NCI-H82 treated with DMSO at 0.1 percent for 48 hours (cell line): Measurements from ENCODE around the gene RNU2-1.
"Not testable (repeated sequence)": the region's sequence is repeated elsewhere in the genome, so short reads cannot be mapped to it uniquely, and the experiment has no call there.

Source experiments
- DNase-seq: peaks from one replicate; lab custom pipeline; 2025; ENCODE audit not compliant: unreplicated experiment; lab: John Stamatoyannopoulos, UW

Gene RNU2-1

DNA sequence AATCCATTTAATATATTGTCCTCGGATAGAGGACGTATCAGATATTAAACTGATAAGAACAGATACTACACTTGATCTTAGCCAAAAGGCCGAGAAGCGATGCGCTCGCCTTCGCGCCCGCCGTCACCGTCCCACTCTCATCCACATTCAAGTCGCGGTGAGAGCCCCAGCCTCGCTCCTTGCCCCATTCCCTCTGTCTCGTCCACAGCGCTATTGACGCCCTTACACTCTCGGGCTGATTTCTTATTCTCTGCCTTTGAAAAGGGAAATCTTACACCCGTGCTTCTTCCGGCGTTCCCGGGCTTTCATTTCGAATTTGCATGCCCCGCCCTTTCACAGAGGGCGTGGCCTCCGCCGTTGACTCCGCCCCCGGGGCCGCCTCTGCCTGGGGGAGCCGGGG lies at the start of gene RNU2-1:
RNU2-1 (minus strand) TSS at position 101 of the 400 bp plus-strand sequence.
- DNase-seq, result not testable (repeated sequence)

DNA sequence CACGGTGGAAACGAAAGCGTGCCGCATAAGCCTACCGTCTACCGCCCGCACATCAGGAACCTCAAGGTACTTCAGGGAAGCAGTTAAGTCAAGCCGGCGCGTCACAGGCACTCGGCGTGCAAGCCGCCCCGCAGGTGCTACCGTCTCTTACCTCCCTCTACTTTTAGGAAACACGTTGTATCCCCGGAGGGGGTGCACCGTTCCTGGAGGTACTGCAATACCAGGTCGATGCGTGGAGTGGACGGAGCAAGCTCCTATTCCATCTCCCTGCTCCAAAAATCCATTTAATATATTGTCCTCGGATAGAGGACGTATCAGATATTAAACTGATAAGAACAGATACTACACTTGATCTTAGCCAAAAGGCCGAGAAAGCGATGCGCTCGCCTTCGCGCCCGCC lies 39.1 kb upstream of the RNU2-1 start:
- DNase-seq, result not testable (repeated sequence)

DNA sequence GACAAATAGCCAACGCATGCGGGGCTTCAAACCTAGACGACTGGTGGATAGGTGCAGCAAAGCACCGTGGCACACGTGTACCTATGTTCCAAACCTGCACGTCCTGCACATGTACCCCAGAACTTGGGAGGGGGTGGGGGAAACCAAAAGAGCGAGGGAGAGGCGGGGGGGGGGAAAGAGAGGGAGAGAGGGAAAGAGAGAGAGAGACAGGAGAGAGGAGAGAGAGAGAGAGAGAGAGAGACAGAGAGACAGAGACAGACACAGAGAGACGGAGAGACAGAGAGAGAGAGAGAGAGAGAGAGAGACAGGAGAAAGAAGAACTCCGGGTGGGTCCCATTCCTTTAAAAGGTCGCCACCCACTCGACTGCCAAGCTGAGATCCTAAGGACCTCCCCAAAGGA lies 38.7 kb upstream of the RNU2-1 start:
- DNase-seq, result not testable (repeated sequence)

DNA sequence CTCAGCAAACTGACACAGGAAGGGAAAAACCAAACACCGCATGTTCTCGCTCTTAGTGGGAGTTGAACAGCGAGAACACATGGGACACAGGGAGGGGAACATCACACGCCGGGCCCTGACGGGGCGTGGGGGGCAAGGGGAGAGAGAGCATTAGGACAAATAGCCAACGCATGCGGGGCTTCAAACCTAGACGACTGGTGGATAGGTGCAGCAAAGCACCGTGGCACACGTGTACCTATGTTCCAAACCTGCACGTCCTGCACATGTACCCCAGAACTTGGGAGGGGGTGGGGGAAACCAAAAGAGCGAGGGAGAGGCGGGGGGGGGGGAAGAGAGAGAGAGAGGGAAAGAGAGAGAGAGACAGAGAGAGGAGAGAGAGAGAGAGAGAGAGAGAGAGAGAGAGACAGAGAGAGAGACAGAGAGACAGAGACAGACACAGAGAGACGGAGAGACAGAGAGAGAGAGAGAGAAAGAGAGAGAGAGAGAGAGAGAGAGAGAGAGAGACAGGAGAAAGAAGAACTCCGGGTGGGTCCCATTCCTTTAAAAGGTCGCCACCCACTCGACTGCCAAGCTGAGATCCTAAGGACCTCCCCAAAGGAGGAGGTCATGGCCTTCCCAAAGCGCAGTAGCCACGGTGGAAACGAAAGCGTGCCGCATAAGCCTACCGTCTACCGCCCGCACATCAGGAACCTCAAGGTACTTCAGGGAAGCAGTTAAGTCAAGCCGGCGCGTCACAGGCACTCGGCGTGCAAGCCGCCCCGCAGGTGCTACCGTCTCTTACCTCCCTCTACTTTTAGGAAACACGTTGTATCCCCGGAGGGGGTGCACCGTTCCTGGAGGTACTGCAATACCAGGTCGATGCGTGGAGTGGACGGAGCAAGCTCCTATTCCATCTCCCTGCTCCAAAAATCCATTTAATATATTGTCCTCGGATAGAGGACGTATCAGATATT lies 37.1 kb upstream of the RNU2-1 start:
- not testable (repeated sequence) for DNase-seq

DNA sequence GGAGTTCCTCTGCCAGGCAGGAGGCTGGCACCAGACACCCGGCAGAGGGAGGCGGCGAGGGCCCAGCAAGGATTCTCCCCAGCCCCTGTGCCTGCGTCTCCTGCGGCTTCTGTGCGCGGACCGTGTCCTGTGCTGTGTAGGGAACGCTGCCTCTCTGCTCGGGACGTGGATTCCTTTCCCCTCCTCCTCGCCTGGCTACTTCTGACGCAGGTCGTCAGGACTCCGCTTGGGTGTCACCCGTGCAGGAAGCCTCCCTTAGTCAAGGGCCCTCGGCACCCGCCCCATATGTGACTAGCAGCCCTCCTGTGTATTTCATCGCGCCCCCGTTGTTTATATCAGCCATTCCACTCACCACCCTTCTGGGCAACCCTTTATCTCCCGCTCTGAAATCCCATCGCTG lies 12.7 kb upstream of the RNU2-1 start:
- DNase-seq, result not testable (repeated sequence)

DNA sequence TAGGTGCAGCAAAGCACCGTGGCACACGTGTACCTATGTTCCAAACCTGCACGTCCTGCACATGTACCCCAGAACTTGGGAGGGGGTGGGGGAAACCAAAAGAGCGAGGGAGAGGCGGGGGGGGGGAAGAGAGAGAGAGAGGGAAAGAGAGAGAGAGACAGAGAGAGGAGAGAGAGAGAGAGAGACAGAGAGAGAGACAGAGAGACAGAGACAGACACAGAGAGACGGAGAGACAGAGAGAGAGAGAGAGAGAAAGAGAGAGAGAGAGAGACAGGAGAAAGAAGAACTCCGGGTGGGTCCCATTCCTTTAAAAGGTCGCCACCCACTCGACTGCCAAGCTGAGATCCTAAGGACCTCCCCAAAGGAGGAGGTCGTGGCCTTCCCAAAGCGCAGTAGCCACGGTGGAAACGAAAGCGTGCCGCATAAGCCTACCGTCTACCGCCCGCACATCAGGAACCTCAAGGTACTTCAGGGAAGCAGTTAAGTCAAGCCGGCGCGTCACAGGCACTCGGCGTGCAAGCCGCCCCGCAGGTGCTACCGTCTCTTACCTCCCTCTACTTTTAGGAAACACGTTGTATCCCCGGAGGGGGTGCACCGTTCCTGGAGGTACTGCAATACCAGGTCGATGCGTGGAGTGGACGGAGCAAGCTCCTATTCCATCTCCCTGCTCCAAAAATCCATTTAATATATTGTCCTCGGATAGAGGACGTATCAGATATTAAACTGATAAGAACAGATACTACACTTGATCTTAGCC lies 7.0 kb upstream of the RNU2-1 start:
- not testable (repeated sequence) for DNase-seq

DNA sequence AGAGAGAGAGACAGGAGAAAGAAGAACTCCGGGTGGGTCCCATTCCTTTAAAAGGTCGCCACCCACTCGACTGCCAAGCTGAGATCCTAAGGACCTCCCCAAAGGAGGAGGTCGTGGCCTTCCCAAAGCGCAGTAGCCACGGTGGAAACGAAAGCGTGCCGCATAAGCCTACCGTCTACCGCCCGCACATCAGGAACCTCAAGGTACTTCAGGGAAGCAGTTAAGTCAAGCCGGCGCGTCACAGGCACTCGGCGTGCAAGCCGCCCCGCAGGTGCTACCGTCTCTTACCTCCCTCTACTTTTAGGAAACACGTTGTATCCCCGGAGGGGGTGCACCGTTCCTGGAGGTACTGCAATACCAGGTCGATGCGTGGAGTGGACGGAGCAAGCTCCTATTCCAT lies 5.8 kb upstream of the RNU2-1 start:
- not testable (repeated sequence) for DNase-seq

DNA sequence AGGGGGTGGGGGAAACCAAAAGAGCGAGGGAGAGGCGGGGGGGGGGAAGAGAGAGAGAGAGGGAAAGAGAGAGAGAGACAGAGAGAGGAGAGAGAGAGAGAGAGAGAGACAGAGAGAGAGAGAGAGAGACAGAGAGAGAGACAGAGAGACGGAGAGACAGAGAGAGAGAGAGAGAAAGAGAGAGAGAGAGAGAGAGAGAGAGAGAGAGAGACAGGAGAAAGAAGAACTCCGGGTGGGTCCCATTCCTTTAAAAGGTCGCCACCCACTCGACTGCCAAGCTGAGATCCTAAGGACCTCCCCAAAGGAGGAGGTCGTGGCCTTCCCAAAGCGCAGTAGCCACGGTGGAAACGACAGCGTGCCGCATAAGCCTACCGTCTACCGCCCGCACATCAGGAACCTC lies 514 bp downstream of the RNU2-1 start:
- not testable (repeated sequence) for DNase-seq

DNA sequence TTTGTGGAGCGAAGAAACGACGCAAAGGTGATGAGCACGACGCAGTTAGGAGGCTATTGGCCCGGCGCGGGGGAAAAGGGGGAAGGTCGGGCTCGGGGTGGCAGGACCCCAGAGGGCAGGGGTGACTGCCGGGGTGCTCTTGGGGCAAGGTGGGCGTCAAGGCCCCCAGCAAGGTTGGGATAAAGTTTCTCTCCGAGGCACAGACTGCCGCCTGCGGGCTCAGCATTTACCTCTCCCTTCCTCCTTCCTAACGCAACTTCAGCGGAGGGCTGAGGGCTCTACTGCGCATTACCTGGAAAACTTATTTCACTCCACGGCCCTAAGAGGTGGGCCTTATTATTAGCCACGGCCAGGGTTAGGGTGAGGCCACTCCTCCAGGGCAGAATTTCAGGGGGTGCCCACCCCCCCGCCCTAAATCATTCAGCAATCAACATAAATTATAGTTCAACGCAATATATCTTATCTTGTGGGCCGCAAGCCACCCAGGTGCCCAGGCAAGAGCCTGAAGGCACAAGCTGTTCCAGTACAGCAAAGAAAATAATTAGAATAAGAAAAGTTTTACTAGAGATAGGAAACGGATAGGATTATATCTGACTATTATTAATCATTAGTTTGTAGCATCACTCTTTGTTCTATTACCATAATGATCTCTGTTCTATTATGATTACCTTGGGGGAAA lies 1.6 kb downstream of the RNU2-1 start:
- DNase-seq, result not testable (repeated sequence)

DNA sequence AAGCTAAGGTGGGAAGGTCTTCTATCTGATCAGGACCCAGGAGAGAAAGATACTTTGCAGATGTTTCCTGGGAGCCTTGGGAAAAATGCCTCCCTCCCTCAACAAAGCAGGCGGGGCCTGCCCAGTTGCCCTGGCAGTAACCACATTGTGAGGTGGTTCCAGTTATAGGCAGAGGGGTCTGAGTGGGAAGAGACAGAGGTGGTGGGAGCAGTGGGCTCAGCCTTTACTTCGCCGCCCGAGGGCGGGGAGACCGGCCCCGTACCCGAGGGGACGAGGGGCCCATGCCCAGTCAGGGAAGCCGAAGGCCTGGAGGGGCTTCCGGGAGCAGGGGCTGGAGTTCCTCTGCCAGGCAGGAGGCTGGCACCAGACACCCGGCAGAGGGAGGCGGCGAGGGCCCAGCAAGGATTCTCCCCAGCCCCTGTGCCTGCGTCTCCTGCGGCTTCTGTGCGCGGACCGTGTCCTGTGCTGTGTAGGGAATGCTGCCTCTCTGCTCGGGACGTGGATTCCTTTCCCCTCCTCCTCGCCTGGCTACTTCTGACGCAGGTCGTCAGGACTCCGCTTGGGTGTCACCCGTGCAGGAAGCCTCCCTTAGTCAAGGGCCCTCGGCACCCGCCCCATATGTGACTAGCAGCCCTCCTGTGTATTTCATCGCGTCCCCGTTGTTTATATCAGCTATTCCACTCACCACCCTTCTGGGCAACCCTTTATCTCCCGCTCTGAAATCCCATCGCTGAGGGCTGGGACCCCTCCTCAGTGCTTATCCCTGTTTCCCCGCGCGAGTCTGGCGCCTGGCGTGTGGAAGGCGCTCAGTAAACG lies 2.4 kb downstream of the RNU2-1 start:
- not testable (repeated sequence) for DNase-seq

DNA sequence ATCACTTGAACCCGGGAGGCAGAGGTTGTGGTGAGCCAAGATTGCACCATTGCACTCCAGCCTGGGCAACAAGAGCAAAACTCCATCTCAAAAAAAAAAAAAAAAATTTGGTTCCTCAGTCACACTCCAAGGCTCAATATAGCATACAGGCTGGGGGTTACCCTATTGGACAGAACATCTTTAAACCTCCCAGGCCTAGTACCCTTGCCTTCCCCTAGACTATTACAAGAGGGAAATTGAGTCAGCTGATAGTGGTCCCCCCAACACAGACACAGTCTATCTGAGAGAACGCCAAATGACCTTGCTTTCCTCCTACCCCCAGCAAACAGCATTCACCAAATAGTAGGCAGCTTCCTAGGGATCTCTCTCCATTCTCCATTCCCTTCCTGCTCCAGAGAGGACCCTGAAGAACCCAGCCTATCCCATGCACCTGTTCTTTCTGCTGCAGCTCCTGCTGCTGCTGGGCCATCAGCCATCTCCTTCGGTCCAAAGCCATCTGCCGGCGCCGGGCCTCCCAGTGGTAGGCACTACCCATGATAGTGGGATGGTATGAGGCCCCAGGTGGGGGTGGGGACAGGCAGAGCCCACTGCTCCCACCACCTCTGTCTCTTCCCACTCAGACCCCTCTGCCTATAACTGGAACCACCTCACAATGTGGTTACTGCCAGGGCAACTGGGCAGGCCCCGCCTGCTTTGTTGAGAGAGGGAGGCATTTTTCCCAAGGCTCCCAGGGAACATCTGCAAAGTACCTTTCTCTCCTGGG lies 5.6 kb downstream of the RNU2-1 start, which contains the start of gene CCDC200:
CCDC200 (minus strand) TSS at position 604 of the 763 bp plus-strand sequence; CDS start at position 535, 69 bp downstream.
- DNase-seq, result not testable (repeated sequence)

DNA sequence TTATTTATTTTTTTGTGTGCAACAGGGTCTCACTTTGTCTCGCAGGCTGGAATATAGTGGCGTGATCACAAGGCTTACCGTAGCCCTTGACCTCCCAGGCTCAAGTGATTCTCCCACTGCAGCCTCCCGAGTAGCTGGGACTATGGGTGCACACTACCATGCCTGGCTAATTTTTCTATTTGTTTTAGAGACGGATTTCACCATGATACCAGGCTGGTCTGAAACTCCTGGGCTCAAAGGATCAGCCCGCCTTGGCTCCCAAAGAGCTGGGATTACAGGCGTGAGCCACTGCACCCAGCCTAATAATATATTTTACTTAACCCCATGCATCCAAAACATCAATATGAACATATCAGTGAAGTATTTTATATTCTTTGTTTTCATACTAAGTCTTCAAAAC lies 7.4 kb downstream of the RNU2-1 start:
- no peak for DNase-seq

DNA sequence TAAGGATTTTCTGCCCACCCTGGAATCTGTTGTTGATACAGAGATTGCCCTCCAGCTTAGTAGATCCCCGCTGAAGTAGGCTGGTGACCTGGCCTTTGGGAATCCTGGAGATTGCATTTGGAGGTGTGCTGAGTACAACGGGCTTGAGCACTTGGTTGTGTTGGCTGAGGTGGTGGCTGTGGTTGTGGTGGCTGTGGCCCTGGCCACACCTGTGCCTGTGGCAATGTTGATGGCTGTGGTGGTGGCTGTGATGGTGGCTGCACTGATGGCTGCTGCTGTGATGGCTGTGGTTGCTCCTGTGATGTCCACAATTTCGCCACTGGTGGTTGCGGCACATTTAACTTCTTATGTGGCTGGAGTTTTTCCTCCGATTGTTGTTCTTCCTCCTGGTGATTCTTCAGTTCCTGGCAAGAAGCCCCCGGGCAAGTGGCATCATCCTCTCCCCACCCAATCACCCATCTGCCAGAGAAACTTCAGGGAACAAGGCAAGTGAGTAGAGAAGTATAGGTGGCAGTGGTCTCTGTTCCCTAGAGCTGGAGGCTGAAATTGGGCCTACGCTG lies 9.6 kb downstream of the RNU2-1 start:
- no peak for DNase-seq

DNA sequence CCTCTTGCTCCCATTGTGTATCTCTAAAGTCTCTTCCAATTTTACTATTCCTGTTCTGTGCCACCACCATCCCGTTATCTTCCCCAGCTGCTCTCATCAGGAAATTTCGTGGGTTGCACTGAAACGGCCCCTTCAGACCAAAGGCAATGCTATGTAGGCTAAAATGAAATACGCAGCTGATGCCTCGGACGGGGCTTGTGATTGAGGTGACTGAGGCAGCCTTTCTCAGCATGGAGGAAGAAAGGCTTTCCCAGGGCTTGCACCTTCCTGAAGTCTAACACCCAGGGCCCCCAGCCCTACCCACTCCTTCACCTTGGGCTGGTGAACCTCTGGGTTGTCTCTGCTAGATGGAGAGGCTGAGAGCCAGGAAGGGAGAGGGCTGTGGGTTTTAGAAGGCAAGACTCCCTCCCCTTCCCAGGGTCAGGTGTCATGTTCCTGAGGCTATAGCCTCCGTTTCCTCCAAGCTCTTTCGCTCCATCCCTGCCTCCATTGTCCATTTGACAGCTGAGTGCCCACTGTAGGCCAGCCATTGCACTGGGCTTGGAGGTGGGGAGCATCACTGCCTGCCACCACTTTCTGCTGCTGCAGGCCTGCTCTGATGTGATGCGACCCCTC lies 13.2 kb downstream of the RNU2-1 start:
- no peak for DNase-seq

DNA sequence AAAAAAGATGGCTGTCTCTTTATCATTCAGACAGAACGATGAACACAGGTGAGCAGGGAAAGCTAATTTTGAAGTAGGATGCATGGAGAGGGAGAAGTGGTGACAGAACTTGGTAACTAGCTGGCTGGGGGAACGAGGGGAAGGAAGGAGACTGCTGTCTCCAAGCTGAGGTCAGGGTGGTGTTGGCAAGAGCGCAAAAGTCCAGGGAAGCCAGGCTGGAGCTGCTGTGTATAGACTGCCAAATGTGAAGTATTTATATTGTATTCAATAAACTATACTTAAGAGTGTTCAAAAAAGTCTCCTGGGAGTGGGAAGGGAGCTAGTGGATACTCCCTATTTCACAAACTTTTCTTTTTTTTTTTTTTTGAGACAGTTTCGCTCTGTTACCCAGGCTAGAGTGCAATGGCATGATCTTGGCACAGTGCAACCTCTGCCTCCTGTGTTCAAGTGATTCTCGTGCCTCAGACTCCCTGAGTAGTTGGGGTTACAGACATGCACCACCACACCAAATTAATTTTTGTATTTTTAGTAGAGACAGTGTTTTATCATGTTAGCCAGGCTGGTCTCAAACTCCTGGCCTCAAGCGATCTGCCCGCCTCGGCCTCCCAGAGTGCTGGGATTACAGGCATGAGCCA lies 13.9 kb downstream of the RNU2-1 start:
- no peak for DNase-seq

DNA sequence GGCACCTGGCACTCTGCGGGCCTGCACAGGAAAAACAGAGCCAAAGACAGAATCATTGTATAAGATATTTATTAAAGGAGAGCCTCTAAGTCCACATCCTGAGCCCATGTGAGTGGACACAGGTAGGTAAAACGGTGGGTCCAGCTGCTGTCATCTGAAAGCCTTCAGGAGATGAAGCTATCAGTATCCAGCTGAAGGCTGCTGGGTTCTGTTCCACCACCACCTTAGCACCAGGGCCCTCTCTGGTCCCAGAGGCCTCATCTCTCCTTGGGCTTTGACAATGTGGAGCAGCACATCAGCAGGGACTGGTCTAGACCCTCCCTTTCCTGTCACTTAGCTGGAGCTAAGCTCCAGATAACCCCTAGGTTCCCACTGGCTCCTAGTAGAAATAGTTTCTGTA lies 14.8 kb downstream of the RNU2-1 start:
- no peak for DNase-seq

DNA sequence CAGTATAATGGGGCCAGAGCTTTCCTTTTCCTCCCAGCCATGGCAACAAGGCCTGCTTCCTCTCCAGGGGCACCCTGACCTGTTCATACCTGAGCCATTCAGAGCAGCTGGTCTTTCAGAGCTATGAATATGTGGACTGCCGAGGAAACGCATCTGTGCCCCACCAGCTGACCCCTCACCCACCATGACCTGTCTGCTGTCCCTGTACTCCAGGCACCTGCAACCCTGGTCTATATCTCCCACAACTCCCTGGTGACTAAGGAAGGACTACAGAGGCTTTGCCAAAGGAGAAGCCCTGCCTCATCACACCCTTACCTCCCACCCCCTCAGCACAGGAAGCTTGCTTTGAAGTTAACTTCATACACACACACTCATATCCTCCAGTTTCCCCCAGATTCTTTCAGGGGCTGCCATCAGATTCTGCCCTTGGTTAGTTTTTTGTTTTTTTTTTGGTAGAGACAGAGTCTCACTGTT lies 16.1 kb downstream of the RNU2-1 start:
- no peak for DNase-seq
